Activated T-cell treated with anti-CD3 and anti-CD28 coated beads, Interleukin-2, amount 50 U/mL, for 24 hours (primary cell): ENCODE measurements around the gene ABLIM3.

ENCODE experiments used
- DNase-seq: peaks from one replicate; pipeline ENCODE4 v3.0.0-alpha.2; 2020
- H3K27ac Mint-ChIP-seq: 2 replicates; pipeline ENCODE4 v1.8.0; 2020; ENCODE audit warnings: mild to moderate bottlenecking, mixed read lengths
- H3K27me3 Mint-ChIP-seq: 2 replicates; pipeline ENCODE4 v1.8.0; 2020; ENCODE audit warnings: mixed read lengths
- H3K36me3 Mint-ChIP-seq: 2 replicates; pipeline ENCODE4 v1.8.0; 2020; ENCODE audit warnings: low read depth, mixed read lengths
- H3K4me1 Mint-ChIP-seq: 2 replicates; pipeline ENCODE4 v1.8.0; 2020; ENCODE audit warnings: low read depth, mixed read lengths
- H3K4me3 Mint-ChIP-seq: 2 replicates; pipeline ENCODE4 v1.8.0; 2020; ENCODE audit warnings: mild to moderate bottlenecking, moderate library complexity, mixed read lengths
- H3K9me3 Mint-ChIP-seq: 2 replicates; pipeline ENCODE4 v1.8.0; 2020; ENCODE audit warnings: mixed read lengths

ABLIM3 gene

DNA sequence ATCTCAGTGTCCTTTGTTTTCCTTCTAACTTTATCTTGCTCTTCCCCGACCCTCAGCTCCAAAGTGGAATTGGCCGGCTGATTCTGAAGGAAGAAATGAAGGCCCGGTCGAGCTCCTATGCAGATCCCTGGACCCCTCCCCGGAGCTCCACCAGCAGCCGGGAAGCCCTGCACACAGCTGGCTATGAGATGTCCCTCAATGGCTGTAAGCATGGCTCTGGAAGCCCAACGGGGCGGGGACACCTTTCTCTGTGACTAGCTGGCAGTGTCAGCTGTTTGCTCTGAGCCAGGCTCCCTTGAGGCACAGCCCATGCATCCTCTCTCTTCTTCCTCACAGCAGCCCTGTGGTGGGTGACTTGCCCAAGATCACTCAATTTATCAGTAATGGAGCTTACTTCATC is 106.4 kb downstream of the ABLIM3 start:
- no peak for DNase-seq
- Mint-ChIP-seq H3K27me3 (no peaks in the 10 kb centered on the region), H3K27ac (no peak overlapping the region), H3K9me3 (peaks cover 5% of the 10 kb centered on the region), H3K4me3 (no peak overlapping the region), H3K4me1 (peaks cover 8% of the 10 kb centered on the region), H3K36me3 (no peaks in the 10 kb centered on the region)

DNA sequence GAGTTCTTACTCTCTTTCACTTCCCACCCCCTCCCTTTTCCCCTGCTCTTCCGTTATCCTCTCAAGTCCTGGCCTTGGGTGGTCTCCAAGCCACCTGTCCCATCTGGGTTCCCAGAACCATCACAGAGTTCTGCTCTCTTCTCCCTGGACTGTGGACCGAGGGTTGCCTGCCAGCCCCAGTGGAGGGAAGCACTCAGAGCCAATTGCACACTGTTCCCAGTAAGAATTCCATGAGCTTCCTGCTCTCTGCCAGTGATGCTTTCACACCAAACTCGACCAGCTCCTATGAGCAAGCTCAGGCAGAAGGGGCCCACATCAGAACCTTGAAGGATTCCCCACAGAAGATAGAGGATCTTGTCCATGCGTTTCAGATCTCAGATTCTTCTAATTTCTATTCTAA is 110.3 kb downstream of the ABLIM3 start:
- peaks cover 5% of the 10 kb centered on the region for H3K9me3 Mint-ChIP-seq
- no peaks in the 10 kb centered on the region for H3K27me3 Mint-ChIP-seq
- no peaks in the 10 kb centered on the region for H3K36me3 Mint-ChIP-seq
- H3K4me1 Mint-ChIP-seq, result peaks cover 2% of the 10 kb centered on the region
- H3K27ac Mint-ChIP-seq, result no peak overlapping the region
- no peak for DNase-seq
- H3K4me3 Mint-ChIP-seq, result no peak overlapping the region

DNA sequence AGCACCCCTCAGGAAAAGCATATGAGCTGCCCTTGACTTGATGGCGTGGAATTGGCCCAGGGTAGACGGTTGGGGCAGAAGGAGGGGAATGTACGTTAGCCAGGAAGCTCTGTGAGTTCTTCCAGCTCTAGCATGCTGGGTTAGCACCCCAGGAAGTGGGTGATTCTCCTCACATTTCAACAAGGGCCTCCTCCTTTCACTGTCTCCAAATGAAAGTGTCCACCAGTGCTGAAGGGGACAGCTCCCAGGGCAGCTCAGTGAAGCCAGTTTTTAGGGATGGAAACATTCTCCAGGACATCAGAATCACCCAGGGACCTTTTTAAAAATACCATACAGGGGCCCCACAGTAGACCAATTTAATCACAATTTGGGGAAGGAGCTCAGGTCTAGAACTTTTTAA is 113.2 kb downstream of the ABLIM3 start:
- H3K4me3 Mint-ChIP-seq, result no peak overlapping the region
- H3K4me1 Mint-ChIP-seq, result no peaks in the 10 kb centered on the region
- no peaks in the 10 kb centered on the region for H3K27me3 Mint-ChIP-seq
- DNase-seq, result no peak
- H3K36me3 Mint-ChIP-seq, result no peaks in the 10 kb centered on the region
- no peak overlapping the region for H3K27ac Mint-ChIP-seq
- H3K9me3 Mint-ChIP-seq, result no peaks in the 10 kb centered on the region

DNA sequence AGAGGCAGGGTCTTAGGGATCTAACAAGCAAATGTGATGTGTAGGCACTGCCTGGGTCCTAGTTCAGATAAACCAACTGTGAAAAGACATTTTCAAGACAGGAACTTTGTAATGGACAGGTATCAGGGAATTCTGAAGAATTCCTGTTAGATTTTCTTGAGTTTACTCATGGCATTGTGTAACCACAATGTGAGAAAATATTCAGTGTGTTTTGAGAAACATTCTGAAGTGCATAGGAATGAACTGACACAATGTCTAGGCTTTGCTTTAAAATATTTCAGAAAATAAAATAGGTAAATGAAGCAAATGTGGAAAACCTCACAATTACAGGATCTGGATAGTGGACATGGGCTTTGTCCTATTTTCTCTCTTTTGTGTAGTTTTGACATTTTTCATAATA is 115.2 kb downstream of the ABLIM3 start:
- H3K27me3 Mint-ChIP-seq, result peaks cover 3% of the 10 kb centered on the region
- H3K4me1 Mint-ChIP-seq, result no peaks in the 10 kb centered on the region
- H3K4me3 Mint-ChIP-seq, result no peak overlapping the region
- no peak overlapping the region for H3K27ac Mint-ChIP-seq
- DNase-seq, result no peak
- no peaks in the 10 kb centered on the region for H3K36me3 Mint-ChIP-seq
- H3K9me3 Mint-ChIP-seq, result no peaks in the 10 kb centered on the region

DNA sequence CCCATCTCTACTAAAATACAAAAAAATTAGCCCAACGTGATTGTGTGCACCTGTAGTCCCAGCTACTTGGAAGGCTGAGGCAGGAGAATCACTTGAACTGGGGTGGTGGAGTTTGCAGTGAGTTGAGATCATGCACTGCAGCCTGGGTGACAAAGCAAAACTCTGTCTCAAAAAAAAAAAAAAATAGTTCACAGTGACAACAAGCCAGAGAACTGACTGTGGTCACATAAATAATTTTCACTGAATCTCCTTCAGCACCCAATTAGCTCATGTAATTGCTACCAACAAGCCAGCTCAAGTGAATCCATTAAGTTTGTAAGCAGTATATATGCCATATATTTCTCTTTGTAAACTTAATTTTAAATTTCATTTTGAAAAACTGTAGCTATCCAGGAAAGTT is 115.8 kb downstream of the ABLIM3 start:
- Mint-ChIP-seq H3K27ac (no peak overlapping the region), H3K9me3 (no peaks in the 10 kb centered on the region), H3K4me1 (no peaks in the 10 kb centered on the region), H3K27me3 (peaks cover 3% of the 10 kb centered on the region), H3K4me3 (no peak overlapping the region), H3K36me3 (no peaks in the 10 kb centered on the region)
- no peak for DNase-seq

DNA sequence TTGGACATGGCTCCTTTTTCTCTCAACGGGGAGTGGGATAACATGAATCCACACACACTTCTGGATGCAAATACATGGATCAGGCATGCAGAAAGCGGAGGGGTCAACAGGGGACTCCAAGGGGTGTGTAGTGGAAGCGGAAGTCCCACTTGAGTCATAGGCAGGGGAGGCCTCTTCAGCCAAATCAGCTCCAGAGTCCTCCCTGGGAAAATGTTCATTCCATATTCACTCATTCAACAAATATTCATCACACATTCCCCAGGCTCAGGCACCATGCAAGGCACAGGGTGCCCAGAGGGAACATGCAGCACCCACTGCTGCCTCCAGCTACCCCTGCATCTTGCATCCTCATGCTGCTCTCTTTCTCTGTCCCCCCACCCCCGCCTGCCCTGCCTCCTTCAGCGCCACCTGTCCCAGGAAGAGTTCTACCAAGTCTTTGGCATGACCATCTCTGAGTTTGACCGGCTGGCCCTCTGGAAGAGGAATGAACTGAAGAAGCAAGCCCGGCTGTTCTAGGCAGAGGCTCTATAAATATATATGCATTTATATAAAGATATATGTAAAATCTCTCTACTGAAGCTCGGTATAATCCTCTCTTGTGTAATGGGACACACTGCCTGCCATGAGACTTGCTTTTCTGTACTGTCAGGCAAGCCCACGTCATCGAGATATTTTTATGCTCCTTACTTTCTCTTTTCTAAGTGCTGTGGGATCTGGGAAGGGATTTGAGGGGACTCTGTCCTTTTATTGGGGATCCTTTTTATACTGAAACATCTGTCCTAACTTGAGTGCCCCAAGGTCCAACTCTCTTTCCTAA is 116.8 kb downstream of the ABLIM3 start:
- peaks cover 3% of the 10 kb centered on the region for H3K27me3 Mint-ChIP-seq
- no peak overlapping the region for H3K27ac Mint-ChIP-seq
- no peaks in the 10 kb centered on the region for H3K9me3 Mint-ChIP-seq
- no peak for DNase-seq
- no peak overlapping the region for H3K4me3 Mint-ChIP-seq
- H3K4me1 Mint-ChIP-seq, result peaks cover 2% of the 10 kb centered on the region
- H3K36me3 Mint-ChIP-seq, result no peaks in the 10 kb centered on the region

DNA sequence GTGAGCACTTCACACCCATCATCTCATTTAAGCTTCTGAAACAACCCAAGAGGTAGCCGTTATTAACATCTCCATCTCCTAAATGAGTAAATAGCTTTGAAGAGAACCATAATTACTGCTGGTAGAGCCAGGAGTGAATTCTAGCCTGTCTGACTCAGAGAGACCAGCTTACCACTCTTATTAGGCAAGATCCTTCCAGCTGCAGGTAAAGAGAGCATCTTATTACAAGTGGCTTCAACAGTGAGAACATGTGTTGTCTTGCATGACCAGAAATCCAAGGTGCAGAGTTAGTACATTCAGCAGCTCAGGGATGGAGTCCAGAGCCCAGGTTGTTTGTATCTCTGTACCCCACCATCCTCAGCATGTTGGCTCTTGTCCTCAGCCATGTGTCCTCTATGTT is 119.5 kb downstream of the ABLIM3 start:
- Mint-ChIP-seq H3K4me1 (peaks cover 7% of the 10 kb centered on the region), H3K4me3 (no peak overlapping the region)

DNA sequence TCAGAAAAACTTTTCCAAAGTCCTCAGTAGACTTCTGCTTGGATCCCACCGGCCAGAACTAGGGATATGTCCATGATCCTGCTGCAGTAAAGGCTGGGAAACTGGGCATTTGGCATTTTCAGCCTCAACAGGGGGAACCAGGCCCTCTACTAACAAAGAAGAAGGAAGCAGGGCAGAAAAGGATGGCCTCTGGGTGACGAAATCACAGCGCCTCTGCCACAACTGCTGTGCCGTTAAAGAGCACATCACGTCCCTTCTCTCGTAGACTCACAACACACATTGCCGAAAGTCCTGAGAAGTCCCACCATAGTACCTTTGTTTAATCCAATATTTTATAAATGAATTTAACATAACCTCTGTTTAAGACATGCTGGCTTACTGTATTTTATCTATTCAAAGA is 120.0 kb downstream of the ABLIM3 start:
- Mint-ChIP-seq H3K9me3 (no peaks in the 10 kb centered on the region), H3K36me3 (no peaks in the 10 kb centered on the region), H3K4me3 (no peak overlapping the region), H3K27me3 (peaks cover 3% of the 10 kb centered on the region), H3K4me1 (peaks cover 7% of the 10 kb centered on the region), H3K27ac (no peak overlapping the region)
- DNase-seq, result no peak

More for the DNA sequence above, 119.5 kb downstream of the ABLIM3 start:
- Mint-ChIP-seq H3K36me3 (no peaks in the 10 kb centered on the region), H3K9me3 (no peaks in the 10 kb centered on the region), H3K27me3 (peaks cover 3% of the 10 kb centered on the region), H3K27ac (no peak overlapping the region)
- DNase-seq, result no peak

DNA sequence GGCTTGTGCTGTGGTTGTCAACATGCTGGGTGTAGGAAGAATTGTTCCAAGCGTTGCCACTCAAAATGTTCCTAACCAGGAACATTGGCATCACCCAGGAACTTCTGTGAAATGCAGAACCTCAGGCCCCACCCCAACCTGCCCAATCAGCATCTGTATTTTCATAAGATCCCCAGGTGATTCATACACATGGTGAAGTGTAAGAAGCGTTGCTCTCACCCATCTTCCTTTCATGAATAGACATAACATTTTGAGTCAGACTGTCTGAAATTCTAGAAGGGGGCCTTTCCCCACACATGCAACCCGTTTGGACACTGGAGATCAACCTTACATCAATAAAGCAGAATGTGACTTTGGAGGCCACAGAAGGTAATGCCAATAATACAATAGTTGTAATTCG is 121.0 kb downstream of the ABLIM3 start:
- H3K4me1 Mint-ChIP-seq, result peaks cover 7% of the 10 kb centered on the region
- no peaks in the 10 kb centered on the region for H3K36me3 Mint-ChIP-seq
- H3K4me3 Mint-ChIP-seq, result no peak overlapping the region
- H3K9me3 Mint-ChIP-seq, result no peaks in the 10 kb centered on the region
- no peak for DNase-seq
- peaks cover 3% of the 10 kb centered on the region for H3K27me3 Mint-ChIP-seq
- no peak overlapping the region for H3K27ac Mint-ChIP-seq

DNA sequence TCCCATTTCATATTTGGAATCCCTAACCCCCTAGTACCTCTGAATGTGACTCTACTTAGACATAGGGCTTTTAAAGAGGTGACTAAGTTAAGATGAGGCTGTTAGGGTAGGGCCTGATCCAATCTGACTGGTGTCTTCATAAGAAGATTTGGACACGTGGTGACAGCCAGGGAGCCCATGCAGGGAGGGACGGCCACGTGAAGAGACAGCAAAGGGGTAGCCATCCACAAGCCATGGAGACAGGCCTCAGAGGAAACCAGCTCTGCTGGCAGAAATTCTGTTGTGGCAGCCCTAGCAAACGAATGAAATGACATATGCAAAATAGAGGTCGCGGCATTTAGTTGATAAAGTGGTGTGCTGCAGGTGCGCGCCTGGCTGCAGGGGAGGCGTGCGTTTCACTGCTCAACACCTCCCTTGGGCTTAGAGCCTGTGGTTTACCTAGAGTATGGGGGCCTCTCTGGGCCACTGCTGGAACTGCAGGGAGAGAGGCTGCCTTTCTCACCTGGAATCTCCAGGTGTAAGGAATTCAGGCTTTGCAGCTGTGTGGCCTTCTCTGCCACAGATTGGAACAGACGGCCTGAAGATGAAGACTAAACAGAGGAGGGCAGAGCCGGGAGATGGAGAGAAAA is 123.3 kb downstream of the ABLIM3 start:
- Mint-ChIP-seq H3K4me1 (peaks cover 7% of the 10 kb centered on the region), H3K9me3 (peaks cover 5% of the 10 kb centered on the region), H3K27ac (no peak overlapping the region), H3K4me3 (no peak overlapping the region), H3K36me3 (no peaks in the 10 kb centered on the region), H3K27me3 (peaks cover 7% of the 10 kb centered on the region)
- DNase-seq, result peak; percentile 58

DNA sequence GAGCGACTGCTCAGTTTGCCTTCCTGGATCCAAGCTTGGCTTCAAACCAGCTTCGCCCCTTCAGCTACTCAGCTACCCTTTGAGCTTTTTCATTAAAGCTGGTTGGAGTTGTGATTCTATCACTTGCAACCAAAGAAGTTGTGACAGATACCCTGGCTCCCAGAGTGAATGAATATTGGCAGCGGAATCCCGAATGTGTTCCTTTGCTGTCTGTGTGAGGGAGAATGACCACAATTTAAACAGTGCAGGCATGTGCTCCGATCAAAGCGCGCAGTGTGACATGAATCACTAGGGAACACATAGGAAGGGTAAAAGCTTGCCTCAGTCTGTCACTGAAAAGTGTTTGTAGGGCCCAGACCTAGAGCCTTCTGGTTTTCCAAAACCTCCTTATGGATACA is 123.8 kb downstream of the ABLIM3 start:
- no peak overlapping the region for H3K27ac Mint-ChIP-seq
- peaks cover 5% of the 10 kb centered on the region for H3K27me3 Mint-ChIP-seq
- no peaks in the 10 kb centered on the region for H3K36me3 Mint-ChIP-seq
- no peak overlapping the region for H3K4me3 Mint-ChIP-seq
- DNase-seq, result no peak
- H3K4me1 Mint-ChIP-seq, result peaks cover 7% of the 10 kb centered on the region
- H3K9me3 Mint-ChIP-seq, result peaks cover 5% of the 10 kb centered on the region

DNA sequence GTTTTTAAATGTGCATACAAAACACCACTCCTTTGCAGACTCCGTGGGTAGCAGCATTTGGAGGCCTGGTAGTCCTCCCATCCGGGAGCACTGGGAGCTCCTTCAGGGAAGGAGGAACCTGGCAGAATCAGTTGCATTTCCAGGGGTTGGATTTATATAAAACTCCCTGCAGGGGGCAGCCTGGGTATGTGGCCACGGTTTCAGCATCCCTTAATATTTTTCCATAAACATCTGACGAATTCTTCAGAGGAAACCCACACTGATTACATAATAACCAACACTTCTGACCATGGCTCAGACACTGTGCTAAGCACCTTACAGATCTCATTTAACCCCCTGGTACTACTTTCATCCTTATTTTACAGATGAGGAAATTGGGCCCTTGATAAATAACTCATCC is 124.3 kb downstream of the ABLIM3 start:
- DNase-seq, result no peak
- peaks cover 6% of the 10 kb centered on the region for H3K27me3 Mint-ChIP-seq
- H3K4me1 Mint-ChIP-seq, result peaks cover 7% of the 10 kb centered on the region
- no peaks in the 10 kb centered on the region for H3K36me3 Mint-ChIP-seq
- no peak overlapping the region for H3K4me3 Mint-ChIP-seq
- peaks cover 5% of the 10 kb centered on the region for H3K9me3 Mint-ChIP-seq
- H3K27ac Mint-ChIP-seq, result no peak overlapping the region

DNA sequence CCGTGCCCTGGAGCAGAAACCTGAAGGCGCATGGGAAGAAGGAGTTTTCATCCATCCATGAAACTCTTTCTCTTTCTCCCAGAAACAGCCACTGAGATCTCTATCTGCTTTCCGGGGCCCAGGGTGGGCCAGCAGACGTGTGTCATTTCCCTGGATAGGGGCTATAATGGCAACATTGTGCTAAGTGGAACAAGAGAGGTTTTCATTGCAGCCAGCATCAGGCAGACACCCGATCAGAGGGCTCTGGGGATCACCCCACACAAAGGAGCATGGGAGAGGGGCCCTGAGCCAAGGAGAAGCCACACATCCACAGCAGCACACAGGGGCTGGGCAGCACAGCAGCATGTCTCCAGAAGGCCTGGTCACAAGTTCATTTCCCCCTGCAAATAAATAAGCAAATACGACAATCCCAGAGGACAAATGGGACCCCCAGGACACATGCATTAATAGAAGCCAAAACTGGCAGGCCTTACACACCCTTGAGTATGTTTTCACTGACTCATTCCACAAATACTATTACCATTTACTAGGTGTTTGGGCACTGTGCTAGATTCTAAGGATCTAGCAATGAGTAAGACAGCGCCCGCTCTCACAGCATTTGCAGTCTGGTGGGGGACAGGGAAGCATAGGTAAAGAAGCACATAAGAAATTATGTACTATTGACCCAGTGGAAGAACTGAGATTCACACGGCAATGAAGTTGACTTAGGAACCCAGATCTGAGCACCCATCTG is 126.1 kb downstream of the ABLIM3 start:
- Mint-ChIP-seq H3K4me1 (peaks cover 17% of the 10 kb centered on the region), H3K4me3 (no peak overlapping the region), H3K36me3 (no peaks in the 10 kb centered on the region), H3K27ac (no peak overlapping the region), H3K27me3 (peaks cover 20% of the 10 kb centered on the region), H3K9me3 (peaks cover 5% of the 10 kb centered on the region)
- no peak for DNase-seq

DNA sequence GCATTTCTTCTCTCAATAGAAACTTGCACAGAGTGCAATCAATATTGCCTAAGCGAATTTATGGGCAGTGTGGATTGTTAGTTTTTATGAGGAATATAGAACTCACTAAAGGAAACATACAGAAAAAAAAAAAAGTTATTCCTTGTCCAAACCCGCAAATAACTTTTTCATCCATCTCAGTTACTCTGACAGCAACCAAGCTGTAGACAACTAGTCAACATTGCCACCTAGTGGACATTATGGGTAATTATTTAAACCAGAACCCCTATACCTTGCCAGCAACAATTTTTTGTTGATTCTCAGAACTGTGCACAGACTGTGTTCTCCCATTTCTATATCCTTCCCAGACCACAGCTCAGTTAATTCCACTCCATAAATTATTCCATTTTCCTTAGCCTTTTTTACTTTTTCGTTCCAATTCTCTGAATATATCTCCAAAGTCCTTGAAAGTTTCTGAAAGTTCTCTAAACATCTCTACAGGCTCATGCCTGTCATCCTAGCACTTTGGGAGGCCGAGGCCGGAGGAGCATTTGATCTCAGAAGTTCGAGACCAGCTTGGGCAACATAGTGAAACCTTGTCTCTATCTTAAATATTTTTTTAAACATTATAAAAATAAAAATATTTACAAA is 127.8 kb downstream of the ABLIM3 start:
- H3K27ac Mint-ChIP-seq, result no peak overlapping the region
- peaks cover 5% of the 10 kb centered on the region for H3K9me3 Mint-ChIP-seq
- peaks cover 36% of the 10 kb centered on the region for H3K27me3 Mint-ChIP-seq
- H3K4me1 Mint-ChIP-seq, result peaks cover 17% of the 10 kb centered on the region
- DNase-seq, result no peak
- H3K4me3 Mint-ChIP-seq, result no peak overlapping the region
- no peaks in the 10 kb centered on the region for H3K36me3 Mint-ChIP-seq
